Measurements from ENCODE around the gene ZNG1C. TPM values are rescaled to one million over a fixed set of nuclear protein-coding genes. Genes with fewer than 3 reads are reported as not detected.
"Not testable (repeated sequence)": the region's sequence is repeated elsewhere in the genome, so short reads cannot be mapped to it uniquely, and the experiment has no call there.

Gene ZNG1C
- total RNA-seq, result 10 to 100 TPM; 26.2 to 35.5 TPM

DNA sequence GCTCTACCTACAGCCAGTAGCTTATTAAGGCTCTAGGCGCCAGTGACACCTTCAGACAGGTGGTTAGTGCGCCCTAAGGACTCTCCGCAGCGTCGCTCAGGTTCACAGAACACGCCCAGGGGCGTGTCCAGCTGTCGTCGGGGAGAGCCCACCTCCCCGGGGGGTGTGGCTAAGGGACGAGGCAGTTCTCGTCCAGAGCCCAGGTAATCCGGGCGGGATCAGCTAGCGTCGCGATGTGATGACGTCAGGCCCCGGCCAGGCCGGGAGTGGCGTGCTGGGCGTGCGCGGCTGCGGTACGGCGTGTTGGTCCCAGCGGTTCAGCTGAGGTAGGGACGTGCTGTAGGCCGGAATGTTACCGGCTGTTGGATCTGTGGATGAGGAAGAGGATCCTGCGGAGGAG, at the start of gene ZNG1C:
TSS of gene ZNG1C (plus strand) at position 301 of the 400 bp plus-strand sequence. CDS start at position 350, 49 bp downstream.
- ATAC-seq (replicated peaks in 1 of 2); H3K27me3 Mint-ChIP-seq (ENCODE audit: low read depth); H3K27ac Mint-ChIP-seq; H3K9me3 Mint-ChIP-seq; H3K4me3 Mint-ChIP-seq; H3K4me1 Mint-ChIP-seq (ENCODE audit: low read depth); H3K36me3 Mint-ChIP-seq (ENCODE audit: insufficient read depth in 2 of 2); DNase-seq: not testable (repeated sequence)

DNA sequence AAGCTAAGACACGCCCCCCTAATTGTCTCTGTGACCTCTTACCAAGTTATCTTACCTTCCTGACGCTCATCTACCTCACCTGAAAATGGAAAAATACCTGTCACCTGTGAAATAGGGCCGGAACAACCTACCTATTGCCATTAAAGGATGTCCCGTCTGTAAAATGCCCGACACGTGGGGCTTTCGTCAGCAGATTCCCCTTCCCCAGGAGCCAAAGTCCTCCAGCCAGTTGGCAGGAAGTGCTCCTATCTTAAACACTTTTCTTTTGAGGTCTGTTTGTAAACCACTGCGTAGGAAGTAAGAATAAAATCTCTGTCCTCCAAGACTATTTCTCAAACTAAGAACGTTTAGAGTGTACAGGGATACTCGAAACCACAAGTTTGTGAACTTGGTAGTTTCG, 654 bp downstream of the ZNG1C start:
- H3K27me3 Mint-ChIP-seq (ENCODE audit: low read depth); H3K27ac Mint-ChIP-seq; H3K4me1 Mint-ChIP-seq (ENCODE audit: low read depth); H3K36me3 Mint-ChIP-seq (ENCODE audit: insufficient read depth in 2 of 2); ATAC-seq (replicated peaks in 1 of 2); DNase-seq; H3K4me3 Mint-ChIP-seq; H3K9me3 Mint-ChIP-seq: not testable (repeated sequence)

DNA sequence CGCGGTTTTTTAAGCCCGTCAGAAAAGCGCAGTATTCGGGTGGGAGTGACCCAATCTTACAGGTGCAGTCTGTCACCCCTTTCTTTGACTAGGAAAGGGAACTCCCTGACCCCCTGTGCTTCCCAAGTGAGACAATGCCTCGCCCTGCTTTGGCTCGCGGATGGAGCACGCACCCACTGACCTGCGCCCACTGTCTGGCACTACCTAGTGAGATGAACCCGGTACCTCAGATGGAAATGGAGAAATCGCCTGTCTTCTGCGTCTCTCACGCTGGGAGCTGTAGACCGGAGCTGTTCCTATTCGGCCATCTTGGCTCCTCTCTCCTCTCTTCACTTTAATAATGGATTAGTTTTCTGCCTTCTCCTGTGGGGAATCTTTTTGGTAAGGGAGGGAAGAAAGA, 39.3 kb downstream of the ZNG1C start:
- H3K4me3 Mint-ChIP-seq; DNase-seq; H3K36me3 Mint-ChIP-seq (ENCODE audit: insufficient read depth in 2 of 2); H3K27ac Mint-ChIP-seq; ATAC-seq (replicated peaks in 1 of 2); H3K9me3 Mint-ChIP-seq; H3K4me1 Mint-ChIP-seq (ENCODE audit: low read depth); H3K27me3 Mint-ChIP-seq (ENCODE audit: low read depth): not testable (repeated sequence)

DNA sequence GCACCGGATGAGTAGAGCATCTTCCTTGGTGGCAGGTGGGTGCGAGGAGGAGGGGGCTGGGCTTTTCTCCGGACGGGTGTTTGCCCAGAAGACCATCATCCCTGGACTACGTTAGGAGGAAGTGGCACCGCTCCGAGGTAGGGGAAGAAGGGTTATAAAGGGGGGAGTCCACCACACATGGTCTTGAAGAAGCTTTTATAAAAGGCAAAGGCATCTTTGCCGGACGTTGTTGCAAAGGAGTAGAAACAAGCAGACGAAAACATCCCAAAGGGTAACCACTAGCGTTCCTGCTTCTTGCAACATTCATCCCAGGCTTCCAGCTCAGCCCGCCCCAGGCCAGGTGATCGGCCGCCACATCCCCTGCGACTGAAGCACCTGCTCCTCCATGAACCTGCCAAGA, 60.8 kb downstream of the ZNG1C start, which contains the start of gene FOXD4L3:
TSS of gene FOXD4L3 (plus strand) at position 301 of the 400 bp plus-strand sequence. CDS start at position 386, 85 bp downstream.
- not testable (repeated sequence) for H3K9me3 Mint-ChIP-seq; H3K27ac Mint-ChIP-seq; H3K27me3 Mint-ChIP-seq (ENCODE audit: low read depth); H3K36me3 Mint-ChIP-seq (ENCODE audit: insufficient read depth in 2 of 2); DNase-seq; H3K4me1 Mint-ChIP-seq (ENCODE audit: low read depth); ATAC-seq (replicated peaks in 1 of 2); H3K4me3 Mint-ChIP-seq

DNA sequence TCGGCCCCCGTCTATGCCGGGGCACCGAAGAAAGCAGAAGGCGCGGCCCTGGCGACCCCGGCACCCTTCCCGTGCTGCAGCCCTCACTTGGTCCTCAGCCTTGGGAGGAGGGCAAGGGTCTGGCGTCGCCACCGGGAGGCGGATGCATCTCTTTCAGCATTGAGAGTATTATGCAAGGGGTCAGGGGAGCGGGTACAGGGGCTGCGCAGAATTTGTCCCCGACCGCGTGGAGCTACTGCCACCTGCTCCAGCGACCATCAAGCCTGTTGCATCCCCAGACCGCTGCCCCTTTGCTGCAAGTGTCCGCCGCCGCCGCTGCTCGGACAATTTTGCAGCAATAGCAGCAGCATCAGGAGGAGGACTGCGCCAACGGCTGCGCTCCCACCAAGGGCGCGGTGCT, 62.0 kb downstream of the ZNG1C start:
- H3K27ac Mint-ChIP-seq; H3K36me3 Mint-ChIP-seq (ENCODE audit: insufficient read depth in 2 of 2); DNase-seq; ATAC-seq (replicated peaks in 1 of 2); H3K9me3 Mint-ChIP-seq; H3K4me1 Mint-ChIP-seq (ENCODE audit: low read depth); H3K4me3 Mint-ChIP-seq; H3K27me3 Mint-ChIP-seq (ENCODE audit: low read depth): not testable (repeated sequence)

DNA sequence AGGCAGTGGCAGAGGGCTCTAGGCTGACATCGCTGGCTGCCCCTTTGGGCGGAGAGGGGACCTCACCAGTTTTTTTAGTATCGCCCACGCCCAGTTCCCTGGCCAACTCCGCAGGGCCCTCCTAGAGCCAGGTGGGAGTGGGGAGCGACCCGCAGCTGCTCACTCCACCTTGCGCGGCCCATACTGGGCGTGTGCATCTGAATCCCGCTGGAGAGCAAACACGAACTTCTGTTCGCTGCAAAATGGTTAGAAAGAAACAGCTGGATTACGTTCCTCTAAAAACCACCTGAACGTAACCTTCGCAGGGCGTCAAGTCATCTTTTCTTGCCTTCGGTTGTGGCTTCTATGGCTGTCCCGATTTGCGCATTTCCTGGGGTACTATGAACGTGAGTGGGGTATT, 62.4 kb downstream of the ZNG1C start:
- not testable (repeated sequence) for H3K27me3 Mint-ChIP-seq (ENCODE audit: low read depth); ATAC-seq (replicated peaks in 1 of 2); DNase-seq; H3K4me1 Mint-ChIP-seq (ENCODE audit: low read depth); H3K9me3 Mint-ChIP-seq; H3K27ac Mint-ChIP-seq; H3K36me3 Mint-ChIP-seq (ENCODE audit: insufficient read depth in 2 of 2); H3K4me3 Mint-ChIP-seq

DNA sequence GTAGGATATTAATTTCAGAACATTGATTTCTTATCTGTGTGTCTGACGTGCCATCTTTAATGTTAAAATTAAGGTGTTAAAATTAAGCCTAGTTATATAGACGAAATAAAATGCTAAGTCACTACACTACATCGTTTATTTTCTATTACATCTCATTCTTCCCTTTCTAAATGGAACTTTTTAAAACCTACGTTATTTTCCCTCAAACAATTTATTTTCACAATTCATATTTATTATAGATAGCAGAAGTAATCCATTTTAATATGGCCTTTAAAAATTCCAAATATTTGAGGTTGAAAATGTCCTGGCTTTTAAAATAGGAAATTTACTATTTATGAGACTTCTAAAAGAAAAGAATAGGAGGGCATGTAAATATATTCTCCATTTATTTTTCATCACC, 63.0 kb downstream of the ZNG1C start:
- not testable (repeated sequence) for H3K27me3 Mint-ChIP-seq (ENCODE audit: low read depth); H3K36me3 Mint-ChIP-seq (ENCODE audit: insufficient read depth in 2 of 2); H3K4me3 Mint-ChIP-seq; DNase-seq; ATAC-seq (replicated peaks in 1 of 2); H3K9me3 Mint-ChIP-seq; H3K27ac Mint-ChIP-seq; H3K4me1 Mint-ChIP-seq (ENCODE audit: low read depth)

DNA sequence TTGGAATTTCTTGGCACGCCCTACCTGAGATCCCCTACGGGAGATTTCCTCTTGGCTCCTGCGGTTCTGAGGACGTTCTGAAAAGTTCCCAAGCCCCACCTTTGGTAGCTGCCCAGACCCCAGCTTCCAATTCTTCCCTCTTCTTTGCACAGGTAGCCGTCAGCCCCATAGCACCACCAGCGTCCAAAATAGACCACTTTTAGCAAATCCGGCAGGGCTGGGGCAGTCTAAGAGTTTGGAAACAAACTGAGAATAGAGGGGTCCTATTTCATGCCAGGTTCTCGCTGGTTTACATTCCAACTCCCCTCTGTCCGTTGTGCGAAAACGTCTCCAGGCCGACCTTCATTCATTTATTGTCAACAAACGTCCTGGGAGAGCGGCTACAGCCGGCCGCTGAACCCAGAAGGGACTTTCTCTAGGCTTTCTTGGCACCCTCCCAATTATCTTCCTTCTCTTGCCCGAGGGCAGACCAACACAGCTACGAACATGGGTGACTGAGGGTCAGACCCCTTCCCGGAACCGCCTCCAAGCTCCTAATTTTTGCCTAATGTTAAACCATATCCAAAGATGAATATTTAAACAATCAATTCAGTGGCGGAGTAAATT, 64.0 kb downstream of the ZNG1C start:
- H3K4me1 Mint-ChIP-seq (ENCODE audit: low read depth); H3K9me3 Mint-ChIP-seq; H3K27ac Mint-ChIP-seq; H3K4me3 Mint-ChIP-seq; H3K27me3 Mint-ChIP-seq (ENCODE audit: low read depth); DNase-seq; H3K36me3 Mint-ChIP-seq (ENCODE audit: insufficient read depth in 2 of 2); ATAC-seq (replicated peaks in 1 of 2): not testable (repeated sequence)

DNA sequence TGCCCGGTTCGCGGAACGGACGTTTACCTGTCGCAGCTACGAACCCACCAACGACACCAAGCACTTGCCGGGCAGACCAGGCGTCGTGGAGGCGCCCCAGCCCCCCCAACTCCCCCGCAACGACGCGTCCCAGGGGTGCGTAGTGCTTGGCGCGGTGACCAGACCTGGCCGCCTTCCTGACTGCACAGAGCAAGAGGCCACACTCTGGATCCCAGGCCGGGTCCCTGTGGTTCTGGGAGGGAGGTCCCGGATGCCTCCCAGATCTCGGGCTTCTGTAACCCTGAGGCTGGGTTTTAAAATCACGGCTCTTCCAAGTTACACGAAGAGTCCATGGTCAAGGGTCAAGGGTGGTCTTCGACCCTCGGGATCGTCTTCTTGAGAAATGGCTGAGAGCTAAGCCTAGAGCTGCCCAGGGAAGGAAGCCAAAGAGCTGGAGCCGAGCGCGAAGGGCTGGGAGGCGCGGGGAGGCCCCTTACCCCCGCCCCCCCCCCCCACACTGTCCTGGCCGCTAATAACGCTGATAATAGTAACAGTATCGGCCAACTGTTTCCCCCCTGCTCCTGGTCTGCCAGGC, 64.7 kb downstream of the ZNG1C start:
- not testable (repeated sequence) for DNase-seq; H3K4me3 Mint-ChIP-seq; ATAC-seq (replicated peaks in 1 of 2); H3K4me1 Mint-ChIP-seq (ENCODE audit: low read depth); H3K27me3 Mint-ChIP-seq (ENCODE audit: low read depth); H3K36me3 Mint-ChIP-seq (ENCODE audit: insufficient read depth in 2 of 2); H3K27ac Mint-ChIP-seq; H3K9me3 Mint-ChIP-seq

DNA sequence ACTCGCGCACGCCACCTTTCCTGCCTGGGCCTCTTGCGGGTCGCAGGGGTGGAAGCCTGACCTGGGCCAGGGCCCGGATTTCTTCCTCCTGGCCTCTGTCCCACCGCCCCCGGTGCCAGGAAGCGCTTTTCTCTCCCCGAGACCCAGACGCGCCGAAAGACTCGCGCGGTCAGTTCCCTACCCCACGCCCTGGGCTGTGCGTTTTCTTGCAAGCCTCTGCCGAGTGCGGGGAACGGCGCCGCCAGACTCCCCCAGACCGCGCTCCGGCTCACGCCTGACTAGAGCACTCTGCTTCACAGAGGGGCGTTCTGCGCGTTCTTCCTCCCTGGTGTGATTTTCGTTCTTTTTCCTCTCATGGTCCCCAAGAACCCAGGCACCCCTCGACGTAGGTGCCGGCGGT, 65.3 kb downstream of the ZNG1C start:
- H3K9me3 Mint-ChIP-seq; DNase-seq; H3K4me1 Mint-ChIP-seq (ENCODE audit: low read depth); H3K4me3 Mint-ChIP-seq; H3K36me3 Mint-ChIP-seq (ENCODE audit: insufficient read depth in 2 of 2); H3K27ac Mint-ChIP-seq; H3K27me3 Mint-ChIP-seq (ENCODE audit: low read depth): not testable (repeated sequence)
- peak; percentile 44 to 46 for ATAC-seq (replicated peaks in 1 of 2)

DNA sequence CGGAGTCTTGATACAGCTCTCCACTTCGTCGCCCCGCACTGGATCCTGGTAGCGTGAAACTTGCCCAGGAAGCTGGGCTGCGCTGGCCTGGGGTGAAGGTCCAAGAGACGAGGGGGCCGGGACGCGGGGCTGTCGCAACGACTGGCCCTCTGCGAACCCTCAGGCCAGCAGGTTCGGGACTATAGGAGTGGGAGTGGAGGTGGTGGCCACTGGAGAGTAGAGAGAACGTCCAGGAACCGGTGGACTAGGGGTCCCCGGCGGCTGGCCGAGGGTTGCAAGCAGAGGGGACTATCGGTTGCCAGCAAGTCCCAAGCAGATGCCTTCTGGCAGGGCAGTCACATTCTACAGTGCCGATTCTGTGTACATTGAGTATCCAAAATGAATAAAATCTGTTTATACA, 65.9 kb downstream of the ZNG1C start:
- not testable (repeated sequence) for H3K27me3 Mint-ChIP-seq (ENCODE audit: low read depth); DNase-seq; H3K4me1 Mint-ChIP-seq (ENCODE audit: low read depth); H3K4me3 Mint-ChIP-seq; H3K36me3 Mint-ChIP-seq (ENCODE audit: insufficient read depth in 2 of 2); H3K27ac Mint-ChIP-seq; H3K9me3 Mint-ChIP-seq
- ATAC-seq (replicated peaks in 1 of 2), result peak in 1 of 2 donors; percentile 19

DNA sequence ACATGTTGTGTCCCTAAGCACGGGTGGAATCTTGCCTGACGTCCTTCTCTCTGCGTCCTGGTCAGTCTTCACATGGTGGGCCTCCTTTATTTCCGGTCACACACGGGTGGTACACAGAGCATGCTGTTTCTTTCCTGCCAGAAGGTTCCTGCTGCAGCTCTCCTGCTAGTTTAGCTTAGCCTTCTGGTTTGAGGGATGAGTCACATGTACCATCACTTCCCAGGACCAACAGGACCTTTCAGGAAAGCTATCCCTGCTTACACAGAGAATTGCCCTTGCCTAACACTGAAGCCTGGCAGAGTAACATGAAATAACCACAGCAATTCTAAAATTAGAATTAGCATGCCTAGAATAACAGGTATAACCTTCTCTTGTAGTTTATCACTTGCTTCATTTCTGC, 69.4 kb downstream of the ZNG1C start:
- not testable (repeated sequence) for H3K4me3 Mint-ChIP-seq; H3K27me3 Mint-ChIP-seq (ENCODE audit: low read depth); H3K27ac Mint-ChIP-seq; H3K4me1 Mint-ChIP-seq (ENCODE audit: low read depth); H3K36me3 Mint-ChIP-seq (ENCODE audit: insufficient read depth in 2 of 2); ATAC-seq (replicated peaks in 1 of 2); DNase-seq; H3K9me3 Mint-ChIP-seq

DNA sequence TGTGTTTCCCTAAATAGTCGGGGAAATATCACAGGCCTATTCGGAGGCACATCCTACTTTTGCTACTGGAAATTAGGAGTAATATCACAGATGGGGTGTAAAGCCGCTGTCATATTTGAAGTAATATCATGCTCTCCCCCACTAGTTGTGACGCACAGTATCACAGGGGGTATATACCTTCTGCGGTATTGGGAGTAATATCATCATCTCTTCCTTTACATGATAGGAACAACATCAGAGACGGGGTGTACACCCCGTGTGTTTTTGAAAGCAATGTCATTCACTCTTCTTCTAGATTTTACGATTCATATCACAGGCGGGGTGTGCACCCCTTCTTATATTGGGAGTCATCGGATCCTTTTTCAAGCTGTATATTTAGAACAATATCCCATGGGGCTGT, 76.4 kb downstream of the ZNG1C start:
- not testable (repeated sequence) for H3K4me1 Mint-ChIP-seq (ENCODE audit: low read depth); H3K4me3 Mint-ChIP-seq; H3K9me3 Mint-ChIP-seq; H3K27ac Mint-ChIP-seq; DNase-seq; H3K27me3 Mint-ChIP-seq (ENCODE audit: low read depth); H3K36me3 Mint-ChIP-seq (ENCODE audit: insufficient read depth in 2 of 2)
- ATAC-seq (replicated peaks in 1 of 2), result peak; percentile 21 to 42

DNA sequence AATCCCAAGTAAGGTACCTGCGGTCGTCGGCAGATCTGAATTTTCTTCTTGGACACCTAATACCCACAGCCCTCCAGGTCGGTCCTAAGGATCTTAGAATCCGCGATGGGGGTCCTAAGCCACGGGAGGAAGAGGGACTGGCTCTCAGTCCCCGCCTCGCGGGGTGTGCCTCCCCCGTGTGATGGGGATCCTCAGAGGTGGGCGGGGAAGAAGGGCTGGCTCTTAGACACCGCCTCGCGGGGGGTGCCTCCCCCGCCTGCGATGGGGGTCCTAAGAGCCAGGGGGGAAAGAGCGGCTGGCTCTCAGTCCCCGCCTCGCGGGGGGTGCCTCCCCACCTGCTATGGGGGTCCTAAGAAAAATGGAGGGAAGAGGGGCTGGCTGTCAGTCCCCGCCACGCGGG, 82.0 kb downstream of the ZNG1C start:
- not testable (repeated sequence) for DNase-seq; H3K36me3 Mint-ChIP-seq (ENCODE audit: insufficient read depth in 2 of 2); ATAC-seq (replicated peaks in 1 of 2); H3K4me1 Mint-ChIP-seq (ENCODE audit: low read depth); H3K27me3 Mint-ChIP-seq (ENCODE audit: low read depth); H3K27ac Mint-ChIP-seq; H3K9me3 Mint-ChIP-seq; H3K4me3 Mint-ChIP-seq
